Lung (tissue), 12 donors: ENCODE data around the gene RNF157. TPM values are rescaled to one million over a fixed set of nuclear protein-coding genes. Genes with fewer than 3 reads are reported as not detected.
"Not testable (repeated sequence)": the region's sequence is repeated elsewhere in the genome, so short reads cannot be mapped to it uniquely, and the experiment has no call there.

Experiments used
- ATAC-seq: fragments of 200-7000 bp; cut with Tn5 transposase; one replicate; pipeline ENCODE4 v1.9.1; 2020; ENCODE audit warnings: moderate number of reproducible peaks; ENCODE audit not compliant: insufficient read depth, low FRiP score
- DNase-seq, 3 donors: peaks; one replicate each; pipeline ENCODE4 v3.0.0-alpha.2; 2013 to 2017
- H3K27ac ChIP-seq, 2 donors: one replicate each; pipeline ENCODE4 v1.5.1; 2013; ENCODE audit warnings: mild to moderate bottlenecking in 2 of 2, moderate library complexity in 2 of 2, control low read depth in 1 of 2, inconsistent platforms in 1 of 2, low read depth in 1 of 2, low read length in 1 of 2
- H3K27me3 ChIP-seq, 3 donors: one replicate each; pipeline ENCODE4 v1.5.1; 2013; ENCODE audit warnings: low read length in 2 of 3; ENCODE audit not compliant: control insufficient read depth in 3 of 3, insufficient read depth in 3 of 3
- H3K36me3 ChIP-seq, 4 donors: one replicate each; pipeline ENCODE4 v1.5.1; 2013; ENCODE audit warnings: low read length in 4 of 4, mild to moderate bottlenecking in 1 of 4, moderate library complexity in 1 of 4; ENCODE audit not compliant: control insufficient read depth in 4 of 4, insufficient read depth in 4 of 4
- H3K4me1 ChIP-seq, 5 donors: one replicate each; pipeline ENCODE4 v1.5.1; 2013; ENCODE audit warnings: low read length in 5 of 5, mild to moderate bottlenecking in 2 of 5, moderate library complexity in 1 of 5; ENCODE audit not compliant: control insufficient read depth in 5 of 5, insufficient read depth in 5 of 5
- H3K4me3 ChIP-seq: one replicate; pipeline ENCODE4 v1.5.1; 2013; ENCODE audit warnings: mild to moderate bottlenecking, control low read depth, moderate library complexity
- H3K9ac ChIP-seq, 2 donors: one replicate each; pipeline ENCODE4 v1.5.1; 2013; ENCODE audit warnings: low read length in 2 of 2, control low read depth in 1 of 2; ENCODE audit not compliant: insufficient read depth in 1 of 2
- H3K9me3 ChIP-seq, 4 donors: one replicate each; pipeline ENCODE4 v1.5.1; 2013; ENCODE audit warnings: low read length in 3 of 4, mild to moderate bottlenecking in 1 of 4, moderate library complexity in 1 of 4; ENCODE audit not compliant: control insufficient read depth in 4 of 4, insufficient read depth in 3 of 4
- WGBS, 2 donors: extraction: QIAGEN DNeasy Blood & Tissue Kit; methylation state at CpG; one replicate each; pipeline ENCODE4 v1.1.7; 2013; 5-methylcytosine and 5-hydroxymethylcytosine counted together
- polyA plus RNA-seq, 2 donors: library from polyadenylated mRNA; stranded (reverse); fragments of 200-250 nt; gene quantifications; one replicate each; pipeline ENCODE4 v1.2.1, GENCODE V29; 2013
- total RNA-seq, 2 donors: library from RNA; depleted of rRNA in 1 of 2; stranded (reverse); fragments of >200 nt in 1 of 2; gene quantifications; one replicate each; pipeline ENCODE4 v1.2.1, GENCODE V29; 2014 to 2021
- TF ChIP-seq, protein P1 (sequence below): IDR thresholded peaks from 2 replicates; pipeline ENCODE4 v1.5.1; 2012; ENCODE audit warnings: mild to moderate bottlenecking; ENCODE audit errors: control extremely low read depth, extremely low read depth
- donor health status: control.
- donor health status: control.
- donor health status: Bipolar disorder and iron deficiency.
- donor health status: healthy.
- donor health status: DM: yes; HTN: yes; CAD: no.

Gene RNF157
- total and polyA plus RNA-seq, 4 donors = 0.88 to 2.5 (median 1.8) TPM

- H3K36me3 ChIP-seq = no peaks in the 10 kb centered on the region
- DNase-seq (peak in 2 of 3 donors; percentile 93 to 94), ATAC-seq (no peak)
- H3K9ac ChIP-seq = no peak overlapping the region
- TF ChIP-seq, protein P1, sequence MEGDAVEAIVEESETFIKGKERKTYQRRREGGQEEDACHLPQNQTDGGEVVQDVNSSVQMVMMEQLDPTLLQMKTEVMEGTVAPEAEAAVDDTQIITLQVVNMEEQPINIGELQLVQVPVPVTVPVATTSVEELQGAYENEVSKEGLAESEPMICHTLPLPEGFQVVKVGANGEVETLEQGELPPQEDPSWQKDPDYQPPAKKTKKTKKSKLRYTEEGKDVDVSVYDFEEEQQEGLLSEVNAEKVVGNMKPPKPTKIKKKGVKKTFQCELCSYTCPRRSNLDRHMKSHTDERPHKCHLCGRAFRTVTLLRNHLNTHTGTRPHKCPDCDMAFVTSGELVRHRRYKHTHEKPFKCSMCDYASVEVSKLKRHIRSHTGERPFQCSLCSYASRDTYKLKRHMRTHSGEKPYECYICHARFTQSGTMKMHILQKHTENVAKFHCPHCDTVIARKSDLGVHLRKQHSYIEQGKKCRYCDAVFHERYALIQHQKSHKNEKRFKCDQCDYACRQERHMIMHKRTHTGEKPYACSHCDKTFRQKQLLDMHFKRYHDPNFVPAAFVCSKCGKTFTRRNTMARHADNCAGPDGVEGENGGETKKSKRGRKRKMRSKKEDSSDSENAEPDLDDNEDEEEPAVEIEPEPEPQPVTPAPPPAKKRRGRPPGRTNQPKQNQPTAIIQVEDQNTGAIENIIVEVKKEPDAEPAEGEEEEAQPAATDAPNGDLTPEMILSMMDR = no peak
- no peak overlapping the region for H3K27ac ChIP-seq
- H3K4me1 ChIP-seq = peaks cover 0 to 5% (median 0%) of the 10 kb centered on the region in 5 donors
- 66 to 90% methylated on average over 2 of the region's 2 CpGs for WGBS, 2 donors
- no peak overlapping the region for H3K4me3 ChIP-seq
- no peaks in the 10 kb centered on the region for H3K27me3 ChIP-seq
- H3K9me3 ChIP-seq = no peaks in the 10 kb centered on the region
Measured at GRCh38 chr17:76232342-76232741, 8.0 kb downstream of the RNF157 start.

- not testable (repeated sequence) for H3K9me3 ChIP-seq, H3K27me3 ChIP-seq, H3K27ac ChIP-seq, H3K4me3 ChIP-seq, H3K9ac ChIP-seq, ATAC-seq, DNase-seq, H3K4me1 ChIP-seq, H3K36me3 ChIP-seq
- 93 to 94% methylated on average over 19 of the region's 19 CpGs for WGBS, 2 donors
Measured at GRCh38 chr17:76226749-76227148, 13.5 kb downstream of the RNF157 start.

DNA sequence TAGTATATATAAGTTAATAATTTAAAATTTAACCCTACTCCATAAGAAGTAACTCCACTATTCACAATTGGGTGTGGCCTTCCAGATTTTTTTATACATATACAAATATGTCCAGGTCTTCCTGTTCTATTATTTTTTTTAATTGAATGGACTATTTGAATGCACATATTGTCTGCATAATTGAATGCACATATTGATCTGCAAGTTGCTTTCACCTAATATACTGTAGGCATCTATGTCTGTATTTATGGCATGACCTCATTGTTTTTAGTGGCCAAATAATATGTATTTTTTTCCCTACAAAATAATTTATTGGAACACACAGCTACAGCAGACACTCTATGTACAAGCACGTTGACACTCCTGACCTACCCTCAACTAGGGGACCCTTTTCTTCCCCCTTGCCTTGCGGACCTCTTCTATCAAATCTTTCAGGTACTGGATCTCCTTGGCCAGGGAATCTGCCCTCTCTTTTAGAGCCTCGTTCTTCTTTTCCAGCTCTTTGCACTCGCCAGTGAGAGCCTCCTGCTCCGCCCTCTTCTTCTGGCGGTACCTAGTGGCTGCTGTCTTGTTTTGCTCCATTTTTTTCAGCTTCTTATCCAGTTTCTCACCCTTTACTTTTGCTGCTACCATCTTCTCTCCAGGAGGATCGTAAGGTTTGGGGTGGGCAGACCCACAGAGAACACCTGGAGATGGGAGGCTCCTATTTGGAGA is 14.8 kb downstream of the RNF157 start:
- not testable (repeated sequence) for H3K27me3 ChIP-seq, H3K4me1 ChIP-seq, H3K36me3 ChIP-seq, ATAC-seq, H3K9ac ChIP-seq, H3K27ac ChIP-seq, DNase-seq, H3K9me3 ChIP-seq, H3K4me3 ChIP-seq
- WGBS, 2 donors = 79 to 84% methylated on average over 6 to 7 of the region's 7 CpGs

DNA sequence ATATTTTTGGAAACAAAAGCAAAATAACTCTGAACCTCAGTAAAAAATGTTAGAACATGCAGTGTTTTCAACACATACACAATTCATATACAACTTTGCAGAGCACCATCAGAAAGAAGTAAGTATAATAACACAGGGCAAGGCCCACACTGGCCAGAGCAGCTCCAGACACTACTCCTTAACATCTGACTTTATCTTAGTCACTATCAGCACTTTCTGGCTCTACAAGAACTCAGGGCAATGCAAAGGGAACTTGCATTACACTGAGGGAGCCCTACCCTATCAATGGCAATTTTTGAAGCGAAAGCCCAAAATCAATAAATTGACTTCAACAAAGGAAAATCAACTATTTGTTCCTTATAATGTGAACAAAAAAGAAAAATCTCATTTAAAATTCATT is 16.5 kb downstream of the RNF157 start:
- Histone ChIP-seq H3K9ac (no peak overlapping the region), H3K27ac (no peak overlapping the region), H3K36me3 (no peaks in the 10 kb centered on the region), H3K9me3 (no peaks in the 10 kb centered on the region), H3K27me3 (no peaks in the 10 kb centered on the region), H3K4me1 (no peaks in the 10 kb centered on the region), H3K4me3 (no peak overlapping the region)
- TF ChIP-seq, protein P1 = no peak
- DNase-seq (no peak), ATAC-seq (no peak)
- 97% methylated on average over 1 of the region's 1 CpG for WGBS, 2 donors
